SK-N-MC (cell line): ENCODE measurements around the gene CA10.

Source experiments
- EZH2 ChIP-seq: fragments of 200-600 bp; sonication (generic); IDR thresholded peaks from one replicate; pipeline ENCODE4 v1.6.1; 2017; ENCODE audit warnings: antibody characterized with exemption
- POLR2AphosphoS5 ChIP-seq: IDR thresholded peaks from 2 replicates; pipeline ENCODE4 v1.6.1; 2012; ENCODE audit warnings: mild to moderate bottlenecking, low read depth, low read length, borderline replicate concordance

DNA sequence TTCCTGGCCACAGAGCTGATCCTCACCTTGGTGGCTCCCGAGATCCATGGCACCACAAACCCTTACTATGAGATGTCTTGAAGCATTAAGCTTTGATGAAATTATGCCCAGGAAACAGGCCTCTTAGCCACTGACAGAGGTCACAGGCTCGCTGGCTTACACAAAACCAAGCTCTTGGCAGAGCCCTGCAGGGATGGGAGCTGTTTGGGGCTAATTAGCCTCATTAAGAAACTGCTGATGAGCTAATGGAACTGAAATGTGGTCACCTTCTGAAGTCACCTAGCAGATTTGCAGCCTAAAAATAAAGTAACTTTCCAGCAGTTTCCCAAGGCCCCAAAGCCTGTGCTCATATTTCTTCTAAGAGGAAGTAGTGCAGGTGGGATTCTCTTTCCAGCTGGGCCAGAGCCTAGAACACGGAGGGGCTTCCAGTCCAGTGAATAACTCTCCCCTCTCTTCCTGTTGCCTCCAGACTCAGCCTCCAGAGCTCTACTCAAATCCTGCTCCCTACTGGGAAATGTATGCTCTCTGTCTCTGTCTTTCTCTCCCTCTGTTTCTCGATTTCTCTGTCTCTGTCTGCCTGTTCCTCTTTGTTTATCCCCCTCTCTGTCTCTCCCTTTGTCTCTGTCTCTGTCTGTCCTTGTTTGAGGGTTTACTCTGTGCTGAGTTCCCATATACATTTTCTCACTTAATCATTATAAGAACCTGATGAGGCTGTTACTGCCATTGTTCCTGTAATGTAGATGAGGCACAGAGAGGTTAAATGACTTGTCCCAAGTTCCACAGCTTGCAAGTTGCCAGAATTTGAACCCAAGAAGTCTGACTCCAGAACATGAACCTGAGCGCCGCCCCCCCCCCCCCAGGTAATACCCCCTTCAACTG lies 338.9 kb downstream of the CA10 start:
- no peak for TF ChIP-seq EZH2
- no peak for TF ChIP-seq POLR2AphosphoS5
